Measurements from ENCODE around the gene ANKH. TPM values are rescaled to one million over a fixed set of nuclear protein-coding genes. Genes with fewer than 3 reads are reported as not detected.

Gene ANKH
- total RNA-seq, 1 donor from 2014 or later, result 0.19 TPM

GRCh38 chr5:14777187-14777586 is 94.4 kb downstream of the ANKH start:
- Histone ChIP-seq H3K4me3 (no peak overlapping the region), H3K9ac (no peak overlapping the region), H3K4me2 (no peak overlapping the region), H3K9me3 (ENCODE audit: low read depth) (no peaks in the 10 kb centered on the region), H3K27me3 (no peaks in the 10 kb centered on the region), H3K4me1 (peaks cover 12% of the 10 kb centered on the region), H2AFZ (replicated peaks) (no peak overlapping the region), H3K27ac (no peak overlapping the region), H4K20me1 (ENCODE audit: low read depth) (no peaks in the 10 kb centered on the region), H3F3A (ENCODE audit: low read depth) (no peaks in the 10 kb centered on the region), H3K36me3 (no peaks in the 10 kb centered on the region), H3K79me2 (ENCODE audit: low read depth) (no peaks in the 10 kb centered on the region)
- no peak overlapping the region for H3K4me3 Mint-ChIP-seq
- peaks cover 2% of the 10 kb centered on the region for H3K9me3 Mint-ChIP-seq
- H3K27me3 Mint-ChIP-seq (ENCODE audit: insufficient read depth, low read depth), result no peaks in the 10 kb centered on the region
- peaks cover 21% of the 10 kb centered on the region for H3K4me1 Mint-ChIP-seq
- H3K27ac Mint-ChIP-seq, result no peak overlapping the region
- TF ChIP-seq CTCF (IDR thresholded peaks at IDR 0.05) (no peak), EZH2phosphoT487 (IDR thresholded peaks at IDR 0.05) (no peak), EZH2 (IDR thresholded peaks at IDR 0.05) (no peak)
- DNase-seq (ENCODE audit: low spot score), result no peak
- peaks cover 2% of the 10 kb centered on the region for H3K36me3 Mint-ChIP-seq

- no peaks in the 10 kb centered on the region for H3K27me3 ChIP-seq
- H3K4me2 ChIP-seq, result no peak overlapping the region
- H3F3A ChIP-seq (ENCODE audit: low read depth), result no peaks in the 10 kb centered on the region
- no peaks in the 10 kb centered on the region for H3K79me2 ChIP-seq (ENCODE audit: low read depth)
- H3K4me3 ChIP-seq, result no peak overlapping the region
- Mint-ChIP-seq H3K9me3 (peaks cover 2% of the 10 kb centered on the region), H3K4me3 (no peak overlapping the region), H3K27ac (no peak overlapping the region), H3K4me1 (peaks cover 21% of the 10 kb centered on the region), H3K27me3 (ENCODE audit: insufficient read depth, low read depth) (no peaks in the 10 kb centered on the region), H3K36me3 (peaks cover 2% of the 10 kb centered on the region)
- peaks cover 12% of the 10 kb centered on the region for H3K4me1 ChIP-seq
- H3K36me3 ChIP-seq, result no peaks in the 10 kb centered on the region
- TF ChIP-seq EZH2phosphoT487 (IDR thresholded peaks at IDR 0.05) (no peak), EZH2 (IDR thresholded peaks at IDR 0.05) (no peak), CTCF (IDR thresholded peaks at IDR 0.05) (no peak)
- no peak overlapping the region for H3K27ac ChIP-seq
- no peak for DNase-seq (ENCODE audit: low spot score)
- H2AFZ ChIP-seq (replicated peaks), result no peak overlapping the region
- no peaks in the 10 kb centered on the region for H3K9me3 ChIP-seq (ENCODE audit: low read depth)
- H4K20me1 ChIP-seq (ENCODE audit: low read depth), result no peaks in the 10 kb centered on the region
- H3K9ac ChIP-seq, result no peak overlapping the region
Measured at GRCh38 chr5:14776602-14777001, 95.0 kb downstream of the ANKH start.

- TF ChIP-seq EZH2 (IDR thresholded peaks at IDR 0.05) (no peak), CTCF (IDR thresholded peaks at IDR 0.05) (no peak), EZH2phosphoT487 (IDR thresholded peaks at IDR 0.05) (no peak)
- peaks cover 21% of the 10 kb centered on the region for H3K4me1 Mint-ChIP-seq
- Histone ChIP-seq H3K4me2 (no peak overlapping the region), H3F3A (ENCODE audit: low read depth) (no peaks in the 10 kb centered on the region), H2AFZ (replicated peaks) (no peak overlapping the region), H3K27me3 (no peaks in the 10 kb centered on the region), H3K9me3 (ENCODE audit: low read depth) (no peaks in the 10 kb centered on the region), H3K36me3 (no peaks in the 10 kb centered on the region), H3K4me1 (peaks cover 12% of the 10 kb centered on the region), H4K20me1 (ENCODE audit: low read depth) (no peaks in the 10 kb centered on the region), H3K27ac (no peak overlapping the region), H3K79me2 (ENCODE audit: low read depth) (no peaks in the 10 kb centered on the region), H3K4me3 (no peak overlapping the region), H3K9ac (no peak overlapping the region)
- H3K4me3 Mint-ChIP-seq, result no peak overlapping the region
- no peak overlapping the region for H3K27ac Mint-ChIP-seq
- peaks cover 2% of the 10 kb centered on the region for H3K9me3 Mint-ChIP-seq
- no peaks in the 10 kb centered on the region for H3K27me3 Mint-ChIP-seq (ENCODE audit: insufficient read depth, low read depth)
- peaks cover 2% of the 10 kb centered on the region for H3K36me3 Mint-ChIP-seq
- DNase-seq (ENCODE audit: low spot score), result no peak
Measured at GRCh38 chr5:14775857-14776256, 95.7 kb downstream of the ANKH start.

Data from neural progenitor cell (in vitro differentiated cells).